Midbrain (tissue), 1 donor: ENCODE data around the gene BCL2L12.
"Not testable (repeated sequence)": the region's sequence is repeated elsewhere in the genome, so short reads cannot be mapped to it uniquely, and the experiment has no call there.

Experiments used
- DNase-seq: peaks from one replicate; lab custom pipeline; 2025; lab: John Stamatoyannopoulos, UW

The BCL2L12 gene

GRCh38 chr19:49665351-49666119 is at the start of gene BCL2L12, which contains the start of gene IRF3:
Gene BCL2L12, plus strand, starts transcription at chr19:49665933. Its CDS starts 760 bp downstream, at chr19:49666693.
Gene IRF3, minus strand, starts transcription at chr19:49665857. Its CDS starts 1,019 bp downstream, at chr19:49664838.
- peak; percentile 96 for DNase-seq

DNA sequence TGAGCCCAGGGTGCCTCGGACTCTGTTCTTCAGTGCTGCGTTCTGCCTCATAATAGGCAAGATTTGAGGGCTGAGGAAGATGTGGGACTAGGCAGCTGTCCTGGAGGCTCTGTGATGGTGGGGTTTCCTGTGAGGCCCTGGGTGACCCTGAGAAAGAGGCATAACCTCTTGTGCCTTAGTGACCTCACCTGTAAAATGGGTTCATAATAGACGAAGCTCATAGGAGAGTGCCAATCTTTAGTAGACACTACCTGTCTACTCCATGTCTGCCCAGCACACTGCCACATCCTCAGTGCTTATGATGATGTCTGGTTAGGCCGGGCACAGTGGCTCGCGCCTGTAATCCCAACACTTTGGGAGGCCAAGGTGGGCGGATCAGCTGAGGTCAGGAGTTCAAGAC is 49.2 kb upstream of the BCL2L12 start:
- DNase-seq, result no peak

DNA sequence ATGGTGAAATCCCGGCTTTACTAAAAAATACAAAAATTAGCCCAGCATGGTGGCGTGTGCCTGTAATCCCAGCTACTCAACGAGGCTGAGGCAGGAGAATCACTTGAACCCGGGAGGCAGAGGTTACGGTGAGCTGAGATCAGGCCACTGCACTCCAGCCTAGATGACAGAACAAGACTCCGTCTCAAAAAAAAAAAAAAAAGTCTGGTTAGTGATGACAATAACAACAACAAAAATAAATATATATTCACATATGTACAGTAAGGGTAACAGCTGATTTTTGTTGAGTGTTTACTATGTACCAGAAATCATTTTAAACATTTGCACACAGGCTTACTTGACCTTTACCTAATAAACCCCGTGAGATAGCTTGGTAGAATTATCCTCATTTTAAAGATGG is 48.8 kb upstream of the BCL2L12 start:
- DNase-seq, result no peak

- not testable (repeated sequence) for DNase-seq
These were observed 47.9 kb upstream of the BCL2L12 start for GRCh38 chr19:49617860-49618259.

DNA sequence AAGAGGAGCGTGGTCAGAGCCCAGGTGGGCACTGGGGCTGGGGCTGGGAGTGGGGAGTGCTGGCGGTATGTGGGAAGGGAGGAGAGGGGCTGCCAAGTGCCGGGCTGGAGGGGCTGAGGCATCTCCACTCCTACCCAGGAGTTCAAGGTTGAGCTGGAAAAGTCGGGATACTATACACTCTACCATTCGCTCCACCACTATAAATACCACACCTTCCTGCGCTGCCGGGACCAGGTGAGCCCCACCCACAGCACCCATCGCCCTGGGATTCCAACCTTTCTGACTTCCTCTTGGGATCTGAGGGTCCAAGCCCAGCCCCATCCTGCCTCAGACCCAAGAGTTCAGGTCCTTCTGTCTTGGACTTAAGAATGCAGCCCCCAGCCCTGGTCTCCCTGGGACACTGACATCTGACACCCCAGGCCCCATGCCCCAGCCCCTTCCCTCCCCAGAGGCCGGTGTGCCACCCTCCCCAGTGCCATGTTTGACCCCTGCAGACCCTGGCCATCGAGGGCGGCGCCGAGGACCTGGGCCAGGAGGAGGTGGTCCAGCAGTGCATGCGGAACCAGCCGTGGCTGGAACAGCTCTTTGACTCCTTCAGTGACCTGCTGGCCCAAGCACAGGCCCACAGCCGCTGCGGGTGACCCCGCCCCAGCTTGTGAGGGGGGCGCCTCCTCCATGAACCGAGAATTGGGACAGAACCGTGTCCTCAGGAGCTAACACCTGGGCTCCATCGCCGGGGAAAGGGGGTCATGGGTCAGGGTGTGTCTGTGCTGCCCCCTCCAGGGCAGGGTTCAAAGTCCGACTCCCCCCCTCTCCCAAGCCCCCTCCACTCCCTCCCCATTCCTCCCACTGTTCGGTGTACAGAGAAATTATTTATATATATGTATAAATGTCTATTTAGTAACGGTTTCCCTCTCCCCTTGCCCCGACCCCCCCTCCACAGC is 40.5 kb upstream of the BCL2L12 start:
- no peak for DNase-seq

- no peak for DNase-seq
These were observed 39.5 kb upstream of the BCL2L12 start for GRCh38 chr19:49626226-49626625.

DNA sequence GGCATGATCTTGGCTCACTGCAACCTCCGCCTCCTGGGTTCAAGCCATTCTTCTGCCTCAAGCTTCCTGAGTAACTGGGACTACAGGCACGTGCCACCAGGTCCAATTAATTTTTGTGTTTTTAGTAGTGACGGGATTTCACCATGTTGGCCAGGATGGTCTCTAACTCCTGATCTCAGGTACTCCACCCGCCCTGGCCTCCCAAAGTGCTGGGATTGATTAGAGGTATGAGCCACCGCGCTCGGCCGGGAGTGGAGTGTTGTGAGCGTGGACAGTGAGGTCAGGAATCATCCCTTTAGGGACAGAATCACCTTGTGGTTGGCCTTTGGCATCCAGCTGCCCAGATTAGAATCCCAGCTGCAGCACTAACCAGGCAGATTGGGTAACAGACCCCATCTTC is 36.1 kb upstream of the BCL2L12 start:
- no peak for DNase-seq

DNA sequence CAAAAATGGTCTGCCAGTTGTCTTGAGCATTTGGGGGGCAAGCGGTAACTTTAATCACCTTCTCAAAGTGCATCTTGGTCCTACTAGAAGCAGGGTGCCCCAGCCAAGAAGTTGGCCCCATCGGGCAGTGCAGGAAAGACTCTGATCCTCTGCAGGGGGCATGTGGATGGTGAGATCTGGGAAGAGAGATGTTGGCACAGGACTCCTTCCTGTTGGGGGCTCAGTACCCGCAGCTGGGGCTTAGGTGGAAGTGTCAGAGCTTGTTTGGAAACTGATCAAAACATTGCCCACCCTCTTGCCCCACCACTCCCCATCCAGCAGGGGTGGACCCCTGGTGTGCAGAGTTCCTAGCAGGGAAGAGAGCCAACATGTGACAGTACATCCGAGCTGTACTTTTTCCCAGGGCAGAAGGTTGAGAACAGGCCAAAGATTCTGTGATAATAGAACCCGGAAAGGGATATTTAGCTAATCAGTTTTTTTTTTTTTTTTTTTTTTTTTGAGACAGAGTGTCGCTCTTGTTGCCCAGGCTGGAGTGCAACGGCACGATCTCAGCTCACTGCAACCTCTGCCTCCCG is 34.6 kb upstream of the BCL2L12 start:
- no peak for DNase-seq

DNA sequence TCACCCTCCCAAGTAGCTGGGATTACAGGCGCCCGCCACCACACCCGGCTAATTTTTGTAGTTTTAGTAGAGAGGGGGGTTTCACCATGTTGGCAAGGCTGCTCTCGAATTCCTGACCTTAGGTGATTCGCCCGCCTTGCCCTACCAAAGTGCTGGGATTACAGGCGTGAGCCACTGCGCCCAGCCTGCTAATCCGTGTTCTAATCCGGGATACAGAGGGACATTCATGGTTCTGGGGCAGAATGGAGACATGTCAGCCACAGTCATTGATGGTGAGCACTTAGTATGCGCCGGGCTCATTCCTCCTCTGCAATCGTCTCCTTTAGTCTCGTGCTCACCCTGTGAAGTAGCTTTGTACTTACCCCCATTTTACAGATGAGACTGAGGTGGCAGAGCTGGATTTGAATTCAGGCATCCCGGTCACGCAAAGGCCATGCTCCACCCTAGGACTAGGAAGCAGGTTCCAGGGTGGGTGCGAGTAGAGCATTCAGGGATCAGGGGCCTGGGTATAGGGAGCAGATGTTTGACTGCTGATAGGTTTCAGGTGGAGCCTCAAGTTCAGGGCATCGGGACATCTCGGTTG is 34.0 kb upstream of the BCL2L12 start:
- DNase-seq, result no peak

DNA sequence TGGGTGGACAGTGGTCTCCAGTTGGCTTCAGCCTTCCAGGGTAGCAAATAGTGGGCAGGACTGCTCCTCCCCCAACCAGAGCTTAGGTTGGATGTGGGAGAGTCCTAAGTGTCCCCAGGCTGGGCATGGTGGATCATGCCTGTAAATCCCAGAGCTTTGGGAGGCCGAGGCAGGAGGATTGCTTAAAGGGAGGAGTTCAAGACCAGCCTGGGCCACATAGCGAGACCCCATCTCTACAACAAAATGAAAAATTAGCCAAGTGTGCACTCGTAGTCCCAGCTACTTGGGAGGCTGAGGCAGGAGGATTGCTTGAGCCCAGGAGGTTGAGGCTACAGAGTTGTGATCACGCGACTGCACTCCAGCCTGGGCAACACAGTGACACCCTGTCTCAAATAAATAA is 33.2 kb upstream of the BCL2L12 start:
- DNase-seq, result no peak

GRCh38 chr19:49633273-49633672 is 32.5 kb upstream of the BCL2L12 start:
- not testable (repeated sequence) for DNase-seq

GRCh38 chr19:49635530-49636232 is 30.1 kb upstream of the BCL2L12 start:
- DNase-seq, result no peak

DNA sequence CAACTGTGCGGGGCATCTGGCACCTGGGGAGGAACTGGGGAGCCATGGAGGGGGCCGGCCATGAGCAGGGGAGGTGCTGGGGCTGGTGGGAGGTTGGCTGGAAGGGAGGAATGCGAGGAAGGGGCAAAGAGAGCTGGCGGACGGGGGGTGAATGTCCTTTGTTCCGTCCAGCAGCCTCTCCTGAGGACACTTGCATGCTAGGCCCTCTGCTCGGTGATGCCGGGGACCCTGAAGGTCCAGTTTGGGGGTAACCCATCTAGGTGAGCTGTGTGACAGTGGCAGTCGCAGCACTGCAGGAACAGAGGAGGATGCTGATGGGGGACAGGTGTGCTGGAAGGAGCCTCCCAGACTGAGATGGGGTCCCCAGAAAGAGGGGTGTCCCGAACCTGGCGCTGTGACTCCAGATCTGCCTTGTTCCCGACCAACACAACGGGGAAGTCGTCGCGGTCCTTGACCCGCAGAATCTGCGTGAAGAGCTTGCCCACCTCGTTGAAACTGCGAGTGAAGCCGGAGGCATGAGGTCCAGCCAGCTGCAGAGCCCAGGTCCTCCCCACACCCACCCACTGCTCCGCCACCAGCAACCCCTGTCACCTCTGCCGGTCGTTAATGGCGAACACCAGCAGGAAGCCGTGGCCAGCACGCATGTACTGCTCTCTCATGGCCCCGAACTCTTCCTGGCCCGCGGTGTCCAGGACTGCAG is 29.4 kb upstream of the BCL2L12 start:
- DNase-seq, result no peak

GRCh38 chr19:49637821-49638738 is 27.7 kb upstream of the BCL2L12 start:
- no peak for DNase-seq

DNA sequence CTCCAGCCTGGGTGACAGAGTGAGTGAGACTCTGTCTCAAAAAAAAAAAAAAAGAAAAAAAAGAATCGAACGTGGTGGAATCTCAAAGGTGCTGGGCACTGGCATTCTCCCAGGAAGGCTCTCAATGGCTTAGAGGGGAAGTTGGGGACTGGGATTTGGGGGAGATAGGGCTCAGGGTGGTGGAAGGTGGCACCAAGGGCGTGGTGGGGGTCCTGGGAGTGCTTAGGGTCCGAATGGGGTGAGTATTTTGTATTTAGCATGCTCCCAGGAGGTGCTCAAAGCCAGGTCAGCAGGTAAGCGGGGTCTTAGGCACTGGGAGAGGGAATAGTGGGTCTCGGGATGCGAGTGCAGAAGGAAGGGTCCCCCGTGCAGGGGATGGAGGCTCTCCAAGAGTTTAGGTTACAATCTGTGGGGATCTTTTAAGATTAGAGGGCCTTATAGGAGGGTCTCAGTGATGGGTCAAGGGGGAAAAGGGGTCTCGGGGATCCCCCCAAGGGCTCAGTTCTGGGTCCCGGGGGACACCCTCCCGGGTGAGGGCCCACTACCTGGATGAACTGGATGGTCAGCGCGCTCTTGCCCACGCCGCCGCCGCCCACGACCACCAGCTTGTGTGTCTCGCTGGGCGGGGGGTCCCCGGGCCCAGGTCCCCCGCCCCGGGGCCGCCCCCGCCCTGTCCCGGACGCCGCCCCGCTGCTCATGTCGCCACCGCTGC is 26.2 kb upstream of the BCL2L12 start:
- no peak for DNase-seq

DNA sequence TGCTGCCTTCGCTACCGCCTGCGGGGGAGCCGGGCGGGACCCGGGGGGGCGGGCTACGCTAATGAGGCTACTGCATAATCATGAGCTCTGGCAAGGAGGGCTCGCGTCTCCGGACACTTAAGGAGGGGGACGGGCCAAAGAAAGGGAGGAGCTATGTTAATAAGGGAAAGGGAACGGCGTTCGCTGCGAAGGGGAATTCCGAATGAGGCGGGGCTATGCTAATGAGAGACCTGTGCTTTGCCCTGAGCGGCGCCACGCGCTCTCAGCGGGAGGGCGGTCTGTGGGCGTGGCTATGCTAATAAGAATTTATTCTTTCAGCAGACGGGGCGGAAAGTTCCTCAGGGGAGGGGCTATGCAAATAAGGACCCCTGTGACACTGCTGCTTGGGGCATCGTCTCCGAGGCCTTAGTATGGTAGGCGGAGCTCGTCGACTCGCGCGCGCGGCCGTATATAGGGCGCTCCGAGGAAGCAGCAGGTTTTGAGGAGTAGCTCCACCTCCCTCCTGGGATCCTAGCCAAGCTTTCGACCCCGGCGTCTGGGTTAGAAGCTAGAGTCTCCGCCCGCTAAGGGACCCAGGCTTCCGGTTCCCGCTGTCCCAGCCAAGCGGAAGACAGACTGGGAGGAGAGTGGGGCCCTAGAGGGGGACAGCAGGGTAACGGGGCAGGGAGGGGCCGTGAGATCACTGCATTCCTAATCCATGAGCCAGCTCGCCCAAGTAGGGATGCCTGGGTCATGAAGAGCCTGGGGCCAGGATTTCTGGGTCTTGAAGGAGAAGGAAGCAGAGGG is 25.4 kb upstream of the BCL2L12 start, which contains the start of gene RRAS:
Gene RRAS (minus strand): TSS at position 31 of the 786 bp plus-strand sequence. CDS start 45 bp downstream, outside the sequence.
- DNase-seq, result peak; percentile 98

- DNase-seq, result peak; percentile 99
These were observed 23.8 kb upstream of the BCL2L12 start, which contains the start of gene SCAF1 for GRCh38 chr19:49641688-49642491. Gene SCAF1, plus strand, starts transcription at chr19:49642209. Its CDS starts 2,818 bp downstream, at chr19:49645027.
